B cell (primary cell): ENCODE measurements around the gene IRX4.

Experiments
- CTCF ChIP-seq: fragments of 200-600 bp; IDR thresholded peaks from one replicate; pipeline ENCODE4 v1.8.0; 2022; ENCODE audit warnings: antibody characterized with exemption, mild to moderate bottlenecking
- EZH2 ChIP-seq: IDR thresholded peaks from 2 replicates; pipeline ENCODE4 v1.6.1; 2012; ENCODE audit warnings: borderline replicate concordance, low read depth, mild to moderate bottlenecking, moderate library complexity, low read length; ENCODE audit not compliant: insufficient read depth, poor library complexity, severe bottlenecking

GRCh38 chr5:1832511-1833250, 50.0 kb downstream of the IRX4 start:
- no peak for TF ChIP-seq EZH2
- no peak for TF ChIP-seq CTCF
